ENCODE measurements around the gene EFCAB10.

- TF ChIP-seq POLR2A (IDR thresholded peaks at IDR 0.05), result no peak
- TF ChIP-seq CTCF (IDR thresholded peaks at IDR 0.05), result peak in 6 of 7 experiments; percentile 21 to 53 (median 38)
Measured at GRCh38 chr7:105589356-105590077, 8.2 kb upstream of the EFCAB10 start.
